Sciatic nerve (tissue), 2 donors: ENCODE data around the gene HNRNPAB. TPM values are rescaled to one million over a fixed set of nuclear protein-coding genes. Genes with fewer than 3 reads are reported as not detected.
A peak's percentile ranks its signal among the peaks of the same experiment; 100 is the strongest.

Experiments used
- ATAC-seq: fragments of 200-7000 bp; cut with Tn5 transposase; one replicate; pipeline ENCODE4 v1.9.1; 2020; ENCODE audit warnings: mild to moderate bottlenecking, moderate library complexity
- DNase-seq: peaks from one replicate; pipeline ENCODE4 v3.0.0-alpha.2; 2020; ENCODE audit warnings: low spot score
- intact Hi-C: fragments of 100-400 bp; cut with DNase I; formaldehyde crosslinking; loops from one replicate; pipeline ENCODE4 v1.14.2; 2022
- total RNA-seq: library from RNA; stranded (reverse); fragmentation: NEBNext Ultra II Directional; extraction: Animal tissue kit (Norgen Biotek cat#: 25700); gene quantifications from one replicate; pipeline ENCODE4 v1.2.1, GENCODE V29; 2021
- donor health status: DM: no; HTN: no; CAD: no.
- donor health status: DM: no; HTN: no; CAD: no.

HNRNPAB gene
- total RNA-seq: 88.0 TPM

GRCh38 chr5:178204182-178204934, at the start of gene HNRNPAB:
TSS of gene HNRNPAB (plus strand) at chr5:178204533. CDS start at chr5:178204838, 305 bp downstream.
- peak; percentile 98 for ATAC-seq
- intact Hi-C loops: no loop called here
- peak; percentile 98 for DNase-seq

- intact Hi-C loops: no loop called here
- ATAC-seq (no peak), DNase-seq (no peak)
Measured at GRCh38 chr5:178155065-178155464, 49.3 kb upstream of the HNRNPAB start.

DNA sequence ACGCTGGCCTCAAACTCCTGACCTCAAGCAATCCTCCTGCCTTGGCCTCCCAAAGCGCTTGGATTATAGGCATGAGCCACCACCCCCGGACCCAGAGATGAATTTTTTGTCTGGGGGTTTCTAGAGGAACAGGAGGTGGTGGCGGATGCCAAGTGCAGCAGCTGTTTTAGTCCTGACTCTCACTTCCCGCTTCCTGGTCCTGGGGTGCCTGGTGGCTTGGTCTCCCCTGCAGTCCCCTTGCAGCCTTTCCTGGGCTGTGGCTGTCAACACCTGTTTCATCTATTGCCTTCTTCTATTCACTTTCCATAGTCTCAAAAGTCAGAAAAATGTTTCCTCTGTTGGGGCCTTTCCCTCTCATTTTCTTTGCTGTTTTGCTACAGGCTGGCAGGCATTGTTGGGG, 44.2 kb upstream of the HNRNPAB start:
- intact Hi-C loops: loop anchor here (5.0 kb wide), 1 partner anchor 83 kb away; no protein-coding TSS in a partner anchor
- DNase-seq (no peak), ATAC-seq (no peak)

GRCh38 chr5:178162481-178162880, 41.9 kb upstream of the HNRNPAB start:
- intact Hi-C loops: loop anchor here (5.0 kb wide), 1 partner anchor 85 kb away; no protein-coding TSS in a partner anchor
- no peak for ATAC-seq

DNA sequence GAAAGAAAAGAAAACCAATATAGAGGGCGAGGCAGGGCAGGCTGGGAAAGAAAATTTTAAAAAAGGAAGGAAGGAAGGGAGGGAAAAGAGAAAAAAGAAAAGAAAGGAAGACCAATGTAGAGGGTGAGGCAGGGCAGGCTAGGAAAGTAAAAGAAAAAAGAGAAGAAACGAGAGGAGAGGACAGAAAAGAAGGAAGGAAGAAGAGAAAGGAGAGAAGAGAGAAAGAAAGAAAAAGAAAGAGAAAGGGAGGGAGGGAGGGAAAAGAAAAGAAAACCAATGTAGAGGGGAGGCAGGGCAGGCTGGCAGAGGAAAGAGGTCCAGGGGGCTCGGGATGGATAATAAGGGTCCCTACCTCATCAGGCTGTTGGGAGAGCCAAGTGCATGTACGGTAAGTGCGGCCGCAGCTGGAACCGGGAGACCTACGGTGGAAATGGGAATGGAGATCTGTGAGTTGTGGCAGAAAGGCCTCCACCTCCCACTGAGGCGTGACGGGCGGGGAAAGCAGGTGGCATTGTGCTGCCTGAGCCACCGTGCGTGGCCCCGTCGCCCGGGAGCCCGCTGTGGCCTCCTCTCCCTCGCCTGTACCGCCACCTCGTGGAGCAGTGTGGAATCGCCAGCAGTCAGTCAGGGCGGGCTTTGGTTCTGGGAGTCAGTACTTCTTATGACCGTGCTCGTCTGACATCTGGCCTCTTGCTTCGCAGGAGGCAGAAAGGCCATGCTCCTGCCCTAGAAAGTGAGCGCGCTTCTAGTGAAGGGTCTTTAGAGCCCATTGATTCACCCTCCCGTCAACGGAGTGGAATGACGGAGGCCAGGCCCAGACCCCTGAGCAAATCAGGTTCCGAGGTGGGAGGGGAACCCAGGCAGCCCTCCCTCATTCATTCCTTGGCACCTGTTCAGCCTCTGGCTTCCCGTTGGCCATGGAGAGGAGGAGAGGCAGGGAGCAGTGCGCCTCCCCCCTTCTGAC, 40.3 kb upstream of the HNRNPAB start:
- intact Hi-C loops: loop anchor here (5.0 kb wide), 1 partner anchor 87 kb away; no protein-coding TSS in a partner anchor
- peak; percentile 95 for ATAC-seq

More at GRCh38 chr5:178162481-178162880, 41.9 kb upstream of the HNRNPAB start:
- no peak for DNase-seq

GRCh38 chr5:178165581-178165980, 38.8 kb upstream of the HNRNPAB start:
- ATAC-seq (no peak), DNase-seq (no peak)
- intact Hi-C loops: no loop called here

More for the DNA sequence above, 40.3 kb upstream of the HNRNPAB start:
- peak; percentile 92 for DNase-seq

GRCh38 chr5:178170455-178170854, 33.9 kb upstream of the HNRNPAB start:
- DNase-seq (no peak), ATAC-seq (no peak)
- intact Hi-C loops: no loop called here

DNA sequence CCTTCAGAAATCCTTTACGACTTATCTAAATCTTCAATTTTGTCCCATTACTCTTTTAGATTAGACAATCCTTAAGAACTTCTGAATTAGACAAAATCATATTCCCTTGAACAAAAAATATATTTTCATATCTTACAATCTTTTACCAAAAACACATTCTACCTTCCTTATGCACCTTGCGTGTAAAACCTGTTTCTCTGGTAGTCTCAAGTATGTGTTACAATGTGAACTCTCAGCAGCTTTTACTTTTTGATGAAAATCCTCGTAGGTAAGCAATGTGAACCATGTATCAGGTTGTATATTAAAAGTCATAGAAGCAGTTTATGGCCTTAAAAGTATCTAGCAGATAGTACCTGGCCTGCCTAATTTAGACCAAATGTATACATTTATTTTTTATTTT, 29.9 kb upstream of the HNRNPAB start:
- ATAC-seq (no peak), DNase-seq (no peak)
- intact Hi-C loops: no loop called here

DNA sequence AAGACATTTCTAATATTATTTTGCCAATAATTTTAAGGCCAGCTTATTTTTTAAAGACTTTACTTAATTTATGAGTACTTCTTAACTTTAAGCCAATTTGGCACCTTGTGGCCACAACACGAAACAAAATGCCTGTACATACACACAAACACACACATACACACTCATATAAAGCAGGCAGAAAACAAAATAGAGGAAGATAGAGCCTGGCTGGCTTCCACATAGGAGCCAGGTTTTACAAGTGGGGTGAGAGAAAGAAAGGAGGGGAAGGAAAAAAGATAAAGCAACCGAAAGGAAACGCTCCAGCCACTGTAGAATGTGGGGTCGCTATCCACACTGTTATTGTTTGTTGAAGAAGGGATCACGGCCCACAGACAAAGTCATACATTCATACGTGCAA, 27.5 kb upstream of the HNRNPAB start:
- DNase-seq (no peak), ATAC-seq (no peak)
- intact Hi-C loops: no loop called here

DNA sequence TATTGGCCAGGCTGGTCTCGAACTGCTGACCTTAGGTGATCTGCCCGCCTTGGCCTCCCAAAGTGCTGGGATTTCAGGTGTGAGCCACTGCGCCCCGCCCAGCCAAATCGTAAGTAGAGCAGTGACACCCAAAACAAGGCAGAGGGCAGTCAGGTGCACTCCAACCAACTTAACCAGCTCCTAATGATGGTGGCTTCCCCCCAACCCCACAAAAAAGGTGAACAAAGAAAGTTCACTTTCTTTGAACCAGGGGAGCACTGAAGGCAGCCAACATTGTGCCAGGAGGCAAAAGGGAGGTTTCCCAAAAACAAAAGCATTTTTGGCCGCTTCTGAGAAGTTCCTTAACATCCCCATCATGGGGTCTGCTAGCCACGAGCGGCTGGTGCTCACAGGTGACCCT, 26.8 kb upstream of the HNRNPAB start:
- DNase-seq (no peak), ATAC-seq (no peak)
- intact Hi-C loops: no loop called here

DNA sequence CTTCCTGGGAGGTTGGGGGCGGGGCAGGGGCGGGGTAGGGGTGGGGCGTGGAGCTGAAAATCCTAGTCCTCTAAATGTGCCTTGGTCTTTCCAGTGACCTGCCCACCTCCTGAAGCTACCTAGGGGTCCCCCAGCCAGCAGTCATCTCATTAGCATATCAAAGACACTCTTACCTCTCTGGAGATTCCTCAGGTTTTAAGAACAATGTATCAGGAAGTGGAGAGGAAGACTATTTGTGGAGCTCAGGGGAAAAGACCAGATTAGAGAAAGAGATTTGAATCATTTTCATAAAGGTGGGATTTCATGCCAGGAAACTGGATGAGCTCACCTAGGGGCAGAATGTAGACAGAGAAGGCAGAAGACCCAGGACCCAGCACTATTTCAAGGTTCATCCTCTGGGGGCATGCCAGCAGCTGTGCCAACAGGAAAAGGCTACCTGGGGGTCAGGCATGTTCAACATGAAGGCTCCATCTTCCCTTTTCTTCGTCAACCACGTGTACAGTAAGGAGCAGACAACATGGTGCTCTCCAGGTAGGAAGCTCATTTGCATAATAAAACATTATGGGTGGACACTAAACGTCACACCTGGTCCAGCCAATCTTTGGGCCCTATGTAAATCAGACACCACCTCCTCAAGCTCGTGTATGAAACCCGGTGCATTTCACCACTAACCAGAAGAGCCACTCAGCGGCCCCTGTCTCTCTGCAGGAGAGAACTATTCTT, 24.0 kb upstream of the HNRNPAB start:
- intact Hi-C loops: no loop called here
- ATAC-seq (no peak), DNase-seq (no peak)

DNA sequence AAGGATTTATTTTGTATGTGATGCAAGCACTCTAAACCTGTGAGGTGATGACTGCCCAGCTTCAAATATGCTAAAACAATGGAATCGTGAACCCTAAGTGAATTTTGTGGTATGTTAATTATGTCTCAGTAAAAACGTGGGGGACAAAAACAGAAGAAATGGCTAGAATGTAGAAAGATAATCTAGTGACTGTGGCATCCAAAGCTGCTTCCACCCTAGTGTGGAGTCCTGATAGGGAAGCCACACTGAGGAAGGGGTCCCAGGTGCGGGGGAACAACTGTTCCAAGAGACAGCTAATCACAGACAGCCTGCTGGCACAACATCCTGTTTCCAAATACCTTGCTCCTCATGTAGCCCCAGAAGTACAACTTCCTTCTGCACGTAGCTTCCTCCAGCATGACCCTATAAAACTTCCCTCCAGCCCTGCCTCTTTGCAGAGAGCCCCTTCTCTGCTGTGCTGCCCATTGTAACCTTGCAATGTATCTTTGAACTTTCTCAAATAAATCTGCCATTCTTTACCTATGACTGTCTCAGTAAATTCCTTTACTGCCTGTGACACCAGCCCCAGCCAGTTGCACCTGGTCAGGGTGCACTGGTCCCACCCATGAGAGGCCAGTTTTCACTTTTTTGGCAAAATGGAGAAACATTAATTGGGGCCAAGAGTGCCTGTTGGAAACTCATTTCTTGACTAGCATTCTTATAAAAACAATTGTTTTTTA, 22.0 kb upstream of the HNRNPAB start:
- intact Hi-C loops: no loop called here
- DNase-seq (no peak), ATAC-seq (no peak)

DNA sequence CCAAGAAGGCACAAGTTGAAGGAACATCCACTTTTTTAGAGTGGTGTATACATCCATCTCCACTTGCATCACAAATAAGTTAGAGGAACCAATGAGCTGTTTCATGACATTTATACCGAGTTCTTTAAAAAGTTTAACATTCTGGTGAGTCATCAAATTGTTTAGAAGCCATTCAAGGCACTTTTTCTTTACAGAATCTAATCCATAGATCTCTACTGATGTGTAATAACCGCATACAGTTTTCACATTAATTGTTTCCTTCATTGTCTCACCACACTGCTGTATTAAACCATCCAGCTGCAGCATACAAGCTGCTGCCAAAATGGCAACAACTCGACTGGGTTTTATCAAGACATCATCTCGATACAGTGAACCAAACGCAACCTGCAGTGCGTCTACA, 17.9 kb upstream of the HNRNPAB start:
- no peak for DNase-seq
- no peak for ATAC-seq
- intact Hi-C loops: no loop called here

DNA sequence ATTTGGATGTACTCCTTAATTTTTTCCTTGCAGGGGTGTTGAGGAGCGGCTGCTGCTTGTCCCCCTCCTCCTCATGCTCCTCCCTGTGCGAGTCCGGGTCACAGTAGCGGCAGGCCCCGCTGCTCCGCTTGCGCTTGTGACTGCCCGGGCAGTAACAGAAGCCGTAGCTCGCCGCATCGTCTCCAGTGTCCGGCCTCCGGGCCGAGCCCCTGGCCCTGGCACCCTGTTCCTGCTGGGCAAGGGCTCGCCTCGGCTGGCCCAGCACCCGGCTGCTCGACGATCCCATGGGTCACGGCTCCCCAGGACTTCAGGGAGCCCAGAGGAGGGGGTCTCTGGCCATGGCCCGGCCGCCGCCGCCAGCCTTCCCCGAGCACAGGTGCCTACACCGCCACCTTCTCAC, 17.3 kb upstream of the HNRNPAB start, which contains the start of gene GMCL2:
TSS of gene GMCL2 (minus strand) at position 358 of the 400 bp plus-strand sequence. CDS start at position 286, 72 bp downstream.
- intact Hi-C loops: no loop called here
- no peak for ATAC-seq
- no peak for DNase-seq

DNA sequence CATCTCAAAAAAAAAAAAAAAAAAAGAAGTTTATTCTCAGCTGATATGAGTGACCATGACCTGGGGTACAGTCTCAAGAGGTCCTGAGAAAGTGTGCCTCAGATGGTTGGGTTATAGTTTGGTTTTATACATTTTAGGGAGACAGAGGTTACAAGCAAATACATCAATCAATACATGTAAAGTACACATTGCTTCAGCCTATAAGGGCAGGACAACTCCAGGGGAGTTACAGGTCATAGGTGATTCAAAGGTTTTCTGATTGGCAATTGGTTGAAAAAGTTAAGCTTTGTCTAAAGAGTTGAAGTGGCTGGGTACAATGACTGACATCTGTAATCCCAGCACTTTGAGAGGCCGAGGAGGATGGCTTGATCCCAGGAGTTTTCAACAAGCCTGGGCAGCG, 14.9 kb upstream of the HNRNPAB start:
- no peak for DNase-seq
- intact Hi-C loops: no loop called here
- ATAC-seq: no peak

GRCh38 chr5:178191661-178192060, 12.7 kb upstream of the HNRNPAB start:
- DNase-seq (no peak), ATAC-seq (no peak)
- intact Hi-C loops: no loop called here

GRCh38 chr5:178192244-178192643, 12.1 kb upstream of the HNRNPAB start:
- intact Hi-C loops: no loop called here
- DNase-seq (no peak), ATAC-seq (no peak)

- ATAC-seq: no peak
- intact Hi-C loops: no loop called here
- no peak for DNase-seq
Measured at GRCh38 chr5:178192787-178193186, 11.5 kb upstream of the HNRNPAB start.
